ENCODE results near the gene WDR47. TPM values are rescaled to one million over a fixed set of nuclear protein-coding genes. Genes with fewer than 3 reads are reported as not detected.

The WDR47 gene
- total and polyA plus RNA-seq, 10 of the 15 experiments (the other 5 are each of a cell fraction or from before 2014, with no cell fraction given), result 2.4 to 9.7 (median 5.9) TPM

GRCh38 chr1:108957888-108958287 lies 84.0 kb downstream of the WDR47 start (continued):
- TF ChIP-seq SP1 (IDR thresholded peaks at IDR 0.05; ENCODE audit: low read depth, low read length) (no peak), CEBPB (IDR thresholded peaks at IDR 0.05; ENCODE audit: borderline replicate concordance in 1 of 2, low read depth in 2 of 2, low read length in 2 of 2) (no peak), RAD21 (IDR thresholded peaks at IDR 0.05; ENCODE audit: insufficient read depth, low read depth, low read length) (no peak), SPI1 (IDR thresholded peaks at IDR 0.05; ENCODE audit: borderline replicate concordance, insufficient read depth, low read depth, low read length) (no peak), PAX5 (IDR thresholded peaks at IDR 0.05; ENCODE audit: borderline replicate concordance, low read depth, low read length) (no peak), BCL3 (IDR thresholded peaks at IDR 0.05; ENCODE audit: borderline replicate concordance, insufficient read depth, low read depth, low read length, poor library complexity, severe bottlenecking) (no peak), KLF5 (IDR thresholded peaks at IDR 0.05; ENCODE audit: partially characterized antibody) (no peak), ZNF274 (IDR thresholded peaks at IDR 0.05; ENCODE audit: insufficient read depth, insufficient read length) (no peak), RELB (IDR thresholded peaks at IDR 0.05; ENCODE audit: low read depth) (no peak)

- H2AFZ ChIP-seq (ENCODE audit: control insufficient read depth, low read depth, low read length), result no peak overlapping the region
- peaks cover 29% of the 10 kb centered on the region for H3K79me2 ChIP-seq (ENCODE audit: control insufficient read depth, insufficient read depth, low read length)
- in situ Hi-C loops (cut with MboI) (no loop called here), intact Hi-C loops (cut with micrococcal nuclease; ENCODE audit: unreplicated experiment) (no loop called here)
- DNase-seq (ENCODE audit: low read depth, low spot score), result no peak
- no peaks in the 10 kb centered on the region for H4K20me1 ChIP-seq (ENCODE audit: control insufficient read depth, insufficient read depth)
- H3K4me1 ChIP-seq (ENCODE audit: control insufficient read depth, insufficient read depth, low read length), result peaks cover 5% of the 10 kb centered on the region
- ChIA-PET SMC1A (ENCODE audit: uncharacterized antibody, unreplicated experiment) (no interaction called here), RAD21 (ENCODE audit: unreplicated experiment) (no interaction called here), CTCF (no interaction called here), POLR2A (no interaction called here)
- no peaks in the 10 kb centered on the region for H3K36me3 ChIP-seq (ENCODE audit: control insufficient read depth in 2 of 2, insufficient read depth in 2 of 2, low read length in 1 of 2)
- H3K4me2 ChIP-seq (ENCODE audit: control insufficient read depth, insufficient read depth), result no peak overlapping the region
- ATAC-seq, result no peak
- no peaks in the 10 kb centered on the region for H3K27me3 ChIP-seq (replicated peaks in 1 of 2; ENCODE audit: control insufficient read depth in 2 of 2, insufficient read depth in 2 of 2, low read length in 1 of 2)
- no peak overlapping the region for H3K4me3 ChIP-seq
- H3K27ac ChIP-seq (ENCODE audit: control insufficient read depth, insufficient read depth), result no peak overlapping the region
- H3K9ac ChIP-seq (ENCODE audit: control insufficient read depth, insufficient read depth, low read length), result no peak overlapping the region
- WGBS (ENCODE audit: insufficient coverage, insufficient replicate concordance, low lambda C conversion rate, missing lambda C conversion rate), result 88% methylated on average over 3 of the region's 3 CpGs
- no peaks in the 10 kb centered on the region for H3K9me3 ChIP-seq (replicated peaks; ENCODE audit: control insufficient read depth, insufficient read depth, low read length)
- FAIRE-seq, result no peak
- no TSS peak for BruUV-seq (replicated peaks)
- TF ChIP-seq EP300 (IDR thresholded peaks at IDR 0.05; ENCODE audit: borderline replicate concordance in 1 of 2, control insufficient read depth in 1 of 2, low read depth in 2 of 2, low read length in 2 of 2), result no peak
- TF ChIP-seq BCLAF1 (IDR thresholded peaks at IDR 0.05), result no peak
- TF ChIP-seq ZNF24 (IDR thresholded peaks at IDR 0.05), result no peak
- TF ChIP-seq MLLT1 (IDR thresholded peaks at IDR 0.05), result no peak
- no peak for TF ChIP-seq BHLHE40 (IDR thresholded peaks at IDR 0.05; ENCODE audit: borderline replicate concordance in 1 of 2, low read depth in 2 of 2, low read length in 1 of 2)
- no peak for TF ChIP-seq LARP7 (IDR thresholded peaks at IDR 0.05)
- no peak for TF ChIP-seq NR2C2 (IDR thresholded peaks at IDR 0.05; ENCODE audit: borderline replicate concordance, control insufficient read depth, insufficient read length, low read depth)
Observed at GRCh38 chr1:108955881-108956280, 86.0 kb downstream of the WDR47 start.
